Activated naive CD4-positive, alpha-beta T cell (primary cell): ENCODE measurements around the gene GNGT1.

Source experiments
- DNase-seq, 4 experiments: peaks; one replicate each; lab custom pipeline; 2025; lab: John Stamatoyannopoulos, UW

The GNGT1 gene

GRCh38 chr7:93906267-93906666 is at the start of gene GNGT1:
Gene GNGT1 (plus strand): TSS chr7:93906567. CDS start chr7:93906747, 180 bp downstream.
- DNase-seq, result no peak

- DNase-seq, result no peak
Measured at GRCh38 chr7:93858857-93859256, 47.5 kb upstream of the GNGT1 start.

- no peak for DNase-seq
Measured at GRCh38 chr7:93860261-93860660, 46.1 kb upstream of the GNGT1 start.

GRCh38 chr7:93861325-93861949 is 44.9 kb upstream of the GNGT1 start:
- no peak for DNase-seq

- no peak for DNase-seq
Measured at GRCh38 chr7:93862651-93863050, 43.7 kb upstream of the GNGT1 start.

GRCh38 chr7:93866886-93867285 is 39.5 kb upstream of the GNGT1 start:
- no peak for DNase-seq

GRCh38 chr7:93873998-93874574 is 32.3 kb upstream of the GNGT1 start:
- DNase-seq, result no peak

- DNase-seq, result no peak
Measured at GRCh38 chr7:93877742-93878141, 28.6 kb upstream of the GNGT1 start.

- no peak for DNase-seq
Measured at GRCh38 chr7:93879356-93879755, 27.0 kb upstream of the GNGT1 start.

- no peak for DNase-seq
Measured at GRCh38 chr7:93882468-93882867, 23.9 kb upstream of the GNGT1 start.

- no peak for DNase-seq
Measured at GRCh38 chr7:93883078-93883916, 23.1 kb upstream of the GNGT1 start.

GRCh38 chr7:93883917-93884345 is 22.4 kb upstream of the GNGT1 start:
- no peak for DNase-seq

GRCh38 chr7:93884541-93884940 is 21.8 kb upstream of the GNGT1 start:
- no peak for DNase-seq

- no peak for DNase-seq
Measured at GRCh38 chr7:93889261-93889660, 17.1 kb upstream of the GNGT1 start.

GRCh38 chr7:93890041-93890463 is 16.3 kb upstream of the GNGT1 start:
- no peak for DNase-seq

GRCh38 chr7:93890464-93891068 is 15.8 kb upstream of the GNGT1 start, which contains the start of gene TFPI2:
Gene TFPI2 (minus strand): TSS chr7:93890753. CDS start chr7:93890678, 75 bp downstream.
- no peak for DNase-seq

- DNase-seq, result no peak
Measured at GRCh38 chr7:93894426-93894825, 11.9 kb upstream of the GNGT1 start.

- no peak for DNase-seq
Measured at GRCh38 chr7:93894966-93895640, 11.3 kb upstream of the GNGT1 start.

- no peak for DNase-seq
Measured at GRCh38 chr7:93895859-93896600, 10.3 kb upstream of the GNGT1 start.

- no peak for DNase-seq
Measured at GRCh38 chr7:93897680-93898079, 8.7 kb upstream of the GNGT1 start.

- DNase-seq, result no peak
Measured at GRCh38 chr7:93902777-93903423, 3.5 kb upstream of the GNGT1 start.
